Thyroid gland (tissue), 4 donors: ENCODE results near the gene NUP93.

Experiments used
- POLR2A ChIP-seq, 2 donors: fragments of 450-650 bp; IDR thresholded peaks; one replicate each; pipeline ENCODE4 v1.6.1; 2017; ENCODE audit warnings: antibody characterized with exemption in 2 of 2, mild to moderate bottlenecking in 2 of 2, moderate library complexity in 1 of 2
- TF ChIP-seq, protein P1 (sequence below), 6 experiments: fragments of 200-600 bp in 3 of 6; fragments of 450-650 bp in 3 of 6; sonication (generic) in 3 of 6; IDR thresholded peaks; one replicate each; pipeline ENCODE4 v1.5.1; 2016 to 2019; ENCODE audit warnings: antibody characterized with exemption in 6 of 6, mild to moderate bottlenecking in 2 of 6, inconsistent platforms in 1 of 6, moderate library complexity in 1 of 6

- TF ChIP-seq, protein P1, sequence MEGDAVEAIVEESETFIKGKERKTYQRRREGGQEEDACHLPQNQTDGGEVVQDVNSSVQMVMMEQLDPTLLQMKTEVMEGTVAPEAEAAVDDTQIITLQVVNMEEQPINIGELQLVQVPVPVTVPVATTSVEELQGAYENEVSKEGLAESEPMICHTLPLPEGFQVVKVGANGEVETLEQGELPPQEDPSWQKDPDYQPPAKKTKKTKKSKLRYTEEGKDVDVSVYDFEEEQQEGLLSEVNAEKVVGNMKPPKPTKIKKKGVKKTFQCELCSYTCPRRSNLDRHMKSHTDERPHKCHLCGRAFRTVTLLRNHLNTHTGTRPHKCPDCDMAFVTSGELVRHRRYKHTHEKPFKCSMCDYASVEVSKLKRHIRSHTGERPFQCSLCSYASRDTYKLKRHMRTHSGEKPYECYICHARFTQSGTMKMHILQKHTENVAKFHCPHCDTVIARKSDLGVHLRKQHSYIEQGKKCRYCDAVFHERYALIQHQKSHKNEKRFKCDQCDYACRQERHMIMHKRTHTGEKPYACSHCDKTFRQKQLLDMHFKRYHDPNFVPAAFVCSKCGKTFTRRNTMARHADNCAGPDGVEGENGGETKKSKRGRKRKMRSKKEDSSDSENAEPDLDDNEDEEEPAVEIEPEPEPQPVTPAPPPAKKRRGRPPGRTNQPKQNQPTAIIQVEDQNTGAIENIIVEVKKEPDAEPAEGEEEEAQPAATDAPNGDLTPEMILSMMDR (IDR thresholded peaks at IDR 0.05) = no peak
- no peak for TF ChIP-seq POLR2A (IDR thresholded peaks at IDR 0.05)
Measured at GRCh38 chr16:56708525-56709442, 21.1 kb upstream of the NUP93 start.
